ENCODE results near the gene ADIPOR2. TPM values are rescaled to one million over a fixed set of nuclear protein-coding genes. Genes with fewer than 3 reads are reported as not detected.

ADIPOR2 gene
- total RNA-seq, 1 experiment from 2014 or later: 45.3 TPM

DNA sequence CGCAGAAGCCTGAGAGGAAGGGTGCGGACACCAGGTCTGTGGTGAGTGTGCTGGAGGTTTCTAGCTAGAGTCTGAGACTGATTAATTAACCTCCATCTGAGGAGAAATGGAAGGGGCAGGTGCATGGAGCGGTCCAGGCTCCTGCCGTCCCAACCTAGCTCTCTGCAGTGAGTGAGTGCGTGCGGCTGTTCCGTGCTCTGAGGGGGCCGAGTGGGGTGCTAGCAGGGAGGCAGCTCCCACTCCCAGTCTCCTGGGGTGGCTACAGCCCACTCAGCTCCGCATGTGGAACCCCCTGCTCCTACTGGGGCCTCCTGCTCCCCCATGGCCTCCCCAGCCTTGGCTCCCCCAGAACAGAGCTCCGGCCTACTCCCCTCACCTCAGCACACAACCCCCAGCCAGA, 132.4 kb downstream of the ADIPOR2 start:
- peaks cover 37% of the 10 kb centered on the region for H3K27me3 Mint-ChIP-seq (ENCODE audit: low read depth)
- Histone ChIP-seq H4K8ac (replicated peaks; ENCODE audit: insufficient read length, low read depth, low read length) (no peak overlapping the region), H2BK120ac (ENCODE audit: low read depth, low read length, poor library complexity, severe bottlenecking) (no peak overlapping the region), H3K4me1 (ENCODE audit: insufficient read depth, low read length) (no peaks in the 10 kb centered on the region), H3K23ac (ENCODE audit: insufficient read length, low read depth, low read length) (no peak overlapping the region), H4K5ac (ENCODE audit: insufficient read length, low read depth, low read length) (no peak overlapping the region), H3K27me3 (ENCODE audit: insufficient read depth, low read length) (peaks cover 19% of the 10 kb centered on the region; the same call in 1 of the 2 replicates), H3K18ac (ENCODE audit: insufficient read length, low read depth, low read length) (no peak overlapping the region), H3K9ac (ENCODE audit: extremely low read depth, insufficient read length, low read length) (no peak overlapping the region), H2AFZ (ENCODE audit: low read length) (no peak overlapping the region), H2BK5ac (ENCODE audit: insufficient read length, low read length) (no peak overlapping the region), H3K79me2 (ENCODE audit: insufficient read depth, low read length) (no peaks in the 10 kb centered on the region), H3K23me2 (ENCODE audit: insufficient read length, low read depth, low read length, poor library complexity, severe bottlenecking) (no peaks in the 10 kb centered on the region), H4K91ac (ENCODE audit: insufficient read length, low read depth, low read length) (no peak overlapping the region), H3K27ac (ENCODE audit: insufficient read length, low read depth, low read length) (no peak overlapping the region), H3K56ac (ENCODE audit: insufficient read length, low read depth, low read length) (no peak overlapping the region), H3K4me2 (ENCODE audit: insufficient read depth, insufficient read length, low read length) (no peak overlapping the region), H3K4ac (ENCODE audit: low read depth, low read length) (no peak overlapping the region), H3K79me1 (ENCODE audit: insufficient read depth, low read depth, low read length, poor library complexity, severe bottlenecking) (no peaks in the 10 kb centered on the region), H4K20me1 (ENCODE audit: control insufficient read depth, insufficient read depth, insufficient read length) (no peaks in the 10 kb centered on the region), H2BK15ac (ENCODE audit: low read depth, low read length) (no peak overlapping the region), H2BK20ac (ENCODE audit: low read depth, low read length, poor library complexity, severe bottlenecking) (no peak overlapping the region), H2AK5ac (ENCODE audit: insufficient read length, low read length) (no peak overlapping the region), H2BK12ac (ENCODE audit: insufficient read length, low read depth, low read length) (no peak overlapping the region), H3T11ph (ENCODE audit: low read length) (no peak overlapping the region), H3K14ac (ENCODE audit: insufficient read depth, low read length) (no peak overlapping the region), H3K9me3 (ENCODE audit: control insufficient read depth, low read depth, low read length) (no peaks in the 10 kb centered on the region)
- no peak overlapping the region for H3K4me3 Mint-ChIP-seq
- TF ChIP-seq, protein P1, sequence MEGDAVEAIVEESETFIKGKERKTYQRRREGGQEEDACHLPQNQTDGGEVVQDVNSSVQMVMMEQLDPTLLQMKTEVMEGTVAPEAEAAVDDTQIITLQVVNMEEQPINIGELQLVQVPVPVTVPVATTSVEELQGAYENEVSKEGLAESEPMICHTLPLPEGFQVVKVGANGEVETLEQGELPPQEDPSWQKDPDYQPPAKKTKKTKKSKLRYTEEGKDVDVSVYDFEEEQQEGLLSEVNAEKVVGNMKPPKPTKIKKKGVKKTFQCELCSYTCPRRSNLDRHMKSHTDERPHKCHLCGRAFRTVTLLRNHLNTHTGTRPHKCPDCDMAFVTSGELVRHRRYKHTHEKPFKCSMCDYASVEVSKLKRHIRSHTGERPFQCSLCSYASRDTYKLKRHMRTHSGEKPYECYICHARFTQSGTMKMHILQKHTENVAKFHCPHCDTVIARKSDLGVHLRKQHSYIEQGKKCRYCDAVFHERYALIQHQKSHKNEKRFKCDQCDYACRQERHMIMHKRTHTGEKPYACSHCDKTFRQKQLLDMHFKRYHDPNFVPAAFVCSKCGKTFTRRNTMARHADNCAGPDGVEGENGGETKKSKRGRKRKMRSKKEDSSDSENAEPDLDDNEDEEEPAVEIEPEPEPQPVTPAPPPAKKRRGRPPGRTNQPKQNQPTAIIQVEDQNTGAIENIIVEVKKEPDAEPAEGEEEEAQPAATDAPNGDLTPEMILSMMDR (conservative IDR thresholded peaks at IDR 0.05): no peak
- H3K4me1 Mint-ChIP-seq: peaks cover 20 to 51% of the 10 kb centered on the region in 2 experiments
- no peak overlapping the region for H3K27ac Mint-ChIP-seq
- H3K9me3 Mint-ChIP-seq: no peaks in the 10 kb centered on the region
- H3K36me3 Mint-ChIP-seq (ENCODE audit: insufficient read depth in 1 of 3, low read depth in 3 of 3): no peaks in the 10 kb centered on the region
- no CpG with 5 or more reads among the region's 10 CpGs for WGBS (ENCODE audit: extremely low coverage, insufficient read length, low lambda C conversion rate)
- DNase-seq: no peak
